Stimulated activated naive CD8-positive, alpha-beta T cell treated with anti-CD3 and anti-CD28 coated beads, Interleukin-15, Interleukin-2, amounts not matched to agents 100 U/mL and 50 U/mL, for 24 hours (primary cell): Measurements from ENCODE around the gene EYS.

Experiments
- ATAC-seq: fragments of 150-1000 bp; cut with Tn5 transposase; one replicate; pipeline ENCODE4 v1.10.0; 2021
- DNase-seq: peaks from one replicate; pipeline ENCODE4 v3.0.0; 2021

Gene EYS

DNA sequence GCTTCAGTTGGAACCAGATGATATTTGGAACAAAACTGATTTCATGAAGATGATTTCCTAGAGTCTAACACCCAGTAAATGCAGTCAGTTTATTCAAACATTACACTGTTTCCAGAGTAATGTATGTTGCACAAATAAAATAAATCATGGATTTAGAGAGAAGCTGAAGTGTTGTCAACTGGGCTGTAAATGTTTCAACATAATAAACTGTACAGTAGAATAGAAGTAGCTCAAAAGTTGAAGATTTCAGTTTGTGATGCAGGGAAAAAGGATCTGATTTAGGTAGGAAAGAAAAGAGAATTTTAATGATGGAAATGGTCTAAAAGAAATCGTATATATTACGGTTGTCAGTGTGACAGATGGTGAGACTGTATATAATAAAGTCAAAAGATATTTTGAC is 985.2 kb downstream of the EYS start:
- DNase-seq: no peak
- no peak for ATAC-seq

DNA sequence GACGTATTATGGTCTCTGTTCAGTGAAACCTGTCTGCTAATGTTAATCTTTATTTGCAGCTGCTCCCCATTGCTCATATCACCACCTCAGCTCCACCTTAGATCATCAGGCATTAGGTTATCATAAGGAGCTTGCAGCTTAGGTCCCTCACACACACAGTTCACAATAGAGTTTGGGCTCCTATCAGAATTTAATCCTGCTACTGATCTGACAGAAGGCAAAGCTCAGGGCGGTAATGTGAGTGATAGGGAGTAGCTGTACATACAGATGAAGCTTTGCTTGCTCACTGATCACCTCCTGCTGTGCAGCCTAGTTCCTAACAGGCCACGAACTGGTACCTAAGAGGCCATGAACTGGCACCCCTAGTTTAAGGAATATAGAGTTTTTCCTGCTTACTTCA is 989.7 kb downstream of the EYS start:
- ATAC-seq: no peak
- no peak for DNase-seq

DNA sequence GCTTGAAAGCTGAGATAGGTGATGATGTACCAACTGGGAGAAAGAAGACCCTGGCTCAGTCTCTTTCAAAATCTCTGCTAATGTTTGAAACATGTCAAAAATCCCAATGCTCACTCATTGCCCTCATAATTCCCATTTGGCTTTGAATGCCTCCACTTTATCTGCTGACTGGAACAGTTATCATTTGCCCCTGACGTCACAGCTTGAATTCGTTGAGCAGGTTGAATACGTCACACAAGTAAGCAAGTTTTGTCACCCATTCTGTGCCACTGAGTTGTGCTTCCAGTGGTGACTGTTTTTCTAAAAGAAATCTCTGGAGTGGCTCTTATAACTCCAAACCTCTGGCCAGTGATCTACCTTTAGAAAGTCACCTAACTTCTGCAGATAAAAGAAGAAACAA is 991.4 kb downstream of the EYS start:
- no peak for ATAC-seq
- DNase-seq: no peak

DNA sequence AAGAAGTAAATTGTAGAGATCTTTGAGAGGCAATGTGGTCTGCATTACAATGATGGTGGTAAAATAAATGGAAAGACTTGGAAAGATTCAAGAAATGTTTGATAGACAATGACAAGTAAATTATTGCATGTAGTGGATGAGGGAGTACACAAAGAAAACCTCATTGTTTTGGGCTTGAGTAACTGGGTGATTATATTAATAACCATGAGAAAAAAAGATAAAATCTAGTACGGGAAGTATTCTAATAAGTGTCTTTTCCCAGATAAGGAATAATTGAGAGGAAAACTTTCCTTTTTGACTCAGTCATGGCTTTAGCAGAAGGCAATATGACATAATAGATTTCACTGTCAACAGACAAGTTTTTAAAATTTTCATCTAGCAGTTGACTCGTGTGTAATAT is 993.0 kb downstream of the EYS start:
- ATAC-seq: no peak
- no peak for DNase-seq

DNA sequence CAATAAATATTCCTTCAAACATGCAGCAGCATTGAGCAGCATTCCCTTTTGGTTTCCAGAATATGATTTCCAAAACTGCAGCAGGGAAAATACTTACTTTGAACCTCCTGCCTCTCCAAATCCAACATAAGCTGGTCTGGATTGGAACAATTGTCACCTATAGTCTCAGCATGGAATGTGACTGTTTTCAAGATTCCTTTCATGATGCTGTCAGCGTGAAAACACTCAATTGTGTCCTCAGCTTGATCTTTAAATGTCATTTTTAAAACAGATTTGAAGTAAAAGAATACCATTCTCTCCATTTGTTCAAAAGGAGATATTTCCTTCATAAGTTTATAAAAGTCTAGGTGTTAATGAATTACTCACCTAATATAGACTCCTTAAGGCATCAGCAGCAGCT is 993.9 kb downstream of the EYS start:
- no peak for DNase-seq

DNA sequence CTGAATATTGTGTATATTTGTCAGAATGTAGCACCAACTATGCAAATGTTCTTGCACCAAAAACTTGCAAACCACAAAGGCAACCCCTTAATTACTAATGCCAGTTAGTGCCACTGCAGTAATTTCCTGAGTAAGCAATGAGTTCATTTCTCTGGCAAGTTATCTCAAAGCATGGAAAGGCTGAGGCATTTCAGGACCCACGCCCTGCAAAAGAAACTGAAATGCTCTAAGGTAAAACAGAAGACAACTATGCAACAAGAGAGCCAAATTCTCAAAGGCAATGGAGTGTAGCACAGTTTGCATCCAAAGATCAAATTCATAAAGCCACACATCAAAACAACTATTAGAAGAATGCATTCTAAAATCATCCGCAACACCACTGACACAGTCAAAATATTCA is 994.4 kb downstream of the EYS start:
- no peak for DNase-seq

More for the DNA sequence above, 993.9 kb downstream of the EYS start:
- ATAC-seq: no peak

GRCh38 chr6:64703922-64704321 is 1003.1 kb downstream of the EYS start:
- ATAC-seq: no peak

More for the DNA sequence above, 994.4 kb downstream of the EYS start:
- ATAC-seq: no peak

DNA sequence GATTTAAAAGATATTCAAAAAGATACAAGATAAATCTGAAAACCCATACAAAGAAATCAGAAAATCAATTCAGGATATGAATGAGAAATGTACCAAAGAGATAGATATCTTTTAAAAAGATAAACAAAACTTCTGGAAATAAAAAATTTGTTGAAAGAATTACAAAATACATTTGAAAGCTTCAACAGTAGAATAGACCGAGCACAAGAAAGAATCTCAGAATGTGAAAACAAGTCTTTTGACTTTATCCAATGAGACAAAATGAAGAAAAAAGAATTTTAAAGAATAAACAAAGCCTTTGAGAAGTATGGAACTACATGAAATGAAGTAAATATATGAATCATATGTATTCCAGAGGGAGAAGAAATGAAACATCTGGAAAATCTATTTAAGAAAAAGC is 1011.0 kb downstream of the EYS start:
- no peak for DNase-seq
- no peak for ATAC-seq

More at GRCh38 chr6:64703922-64704321, 1003.1 kb downstream of the EYS start:
- DNase-seq: no peak

- DNase-seq (no peak), ATAC-seq (no peak)
Observed at GRCh38 chr6:64694356-64694755, 1012.7 kb downstream of the EYS start.

- ATAC-seq: no peak
- no peak for DNase-seq
Observed at GRCh38 chr6:64691064-64691463, 1016.0 kb downstream of the EYS start.

- ATAC-seq (no peak), DNase-seq (no peak)
Observed at GRCh38 chr6:64685401-64685800, 1021.6 kb downstream of the EYS start.

GRCh38 chr6:64683682-64684081 is 1023.3 kb downstream of the EYS start:
- ATAC-seq (no peak), DNase-seq (no peak)

DNA sequence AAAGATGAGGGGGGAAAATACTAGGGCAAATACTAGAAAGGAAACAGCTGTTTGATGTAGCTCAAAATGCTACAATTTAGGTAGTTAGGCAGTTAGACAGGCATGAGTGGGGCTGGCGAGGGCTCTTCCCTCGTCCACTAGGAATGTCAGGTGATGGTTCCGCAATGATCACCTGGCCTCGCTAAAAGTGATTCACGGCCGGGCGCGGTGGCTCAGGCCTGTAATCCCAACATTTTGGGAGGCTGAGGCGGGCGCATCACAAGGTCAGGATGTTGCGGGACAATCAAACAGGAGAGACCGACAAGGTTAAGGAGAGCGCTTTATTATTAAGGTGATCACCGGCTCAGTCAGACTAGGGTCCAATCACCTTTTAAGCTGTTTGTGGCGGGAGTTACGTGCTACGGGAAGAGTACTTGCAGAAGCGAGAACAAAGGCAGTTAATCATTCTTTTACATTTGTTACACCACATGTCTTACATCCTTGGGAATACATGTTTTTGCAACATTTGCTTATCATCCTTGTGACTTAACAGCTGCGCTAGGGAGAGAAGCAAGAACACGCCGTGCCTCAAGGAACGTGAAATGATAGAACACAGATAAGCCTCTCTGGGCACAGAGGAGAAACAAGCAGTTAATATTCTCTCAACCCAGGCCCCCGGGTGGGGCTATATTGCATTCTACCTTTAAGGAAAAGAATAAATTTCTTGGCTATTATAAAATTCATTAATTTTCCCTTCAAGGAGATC is 1025.4 kb downstream of the EYS start:
- ATAC-seq (no peak), DNase-seq (no peak)

- no peak for DNase-seq
- no peak for ATAC-seq
Observed at GRCh38 chr6:64680446-64680845, 1026.6 kb downstream of the EYS start.

GRCh38 chr6:64679416-64679815 is 1027.6 kb downstream of the EYS start:
- DNase-seq: no peak
- ATAC-seq: no peak

- ATAC-seq (no peak), DNase-seq (no peak)
Observed at GRCh38 chr6:64672651-64673050, 1034.4 kb downstream of the EYS start.

DNA sequence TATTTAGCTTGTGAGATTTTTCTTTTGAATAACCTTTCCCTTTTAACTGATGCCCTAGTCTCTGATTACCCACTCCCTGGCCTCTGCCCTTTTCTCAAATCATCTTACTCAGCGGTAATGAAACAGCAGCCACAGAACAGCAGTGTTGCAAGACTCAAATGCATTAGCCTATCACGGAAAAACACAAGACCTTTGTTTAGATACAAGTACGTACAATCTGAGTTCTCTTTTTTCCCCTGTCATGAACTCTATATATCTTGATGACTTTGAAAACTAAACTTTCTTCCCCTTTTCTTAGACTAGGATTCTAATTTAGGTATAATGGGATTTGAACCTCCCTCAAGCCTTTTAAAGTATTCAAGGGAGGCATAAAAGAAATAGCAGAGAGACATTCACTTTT is 1034.9 kb downstream of the EYS start:
- DNase-seq: no peak

GRCh38 chr6:64665137-64665536 is 1041.9 kb downstream of the EYS start:
- ATAC-seq (no peak), DNase-seq (no peak)

More for the DNA sequence above, 1034.9 kb downstream of the EYS start:
- ATAC-seq: no peak

- DNase-seq (no peak), ATAC-seq (no peak)
Observed at GRCh38 chr6:64664480-64664879, 1042.5 kb downstream of the EYS start.

DNA sequence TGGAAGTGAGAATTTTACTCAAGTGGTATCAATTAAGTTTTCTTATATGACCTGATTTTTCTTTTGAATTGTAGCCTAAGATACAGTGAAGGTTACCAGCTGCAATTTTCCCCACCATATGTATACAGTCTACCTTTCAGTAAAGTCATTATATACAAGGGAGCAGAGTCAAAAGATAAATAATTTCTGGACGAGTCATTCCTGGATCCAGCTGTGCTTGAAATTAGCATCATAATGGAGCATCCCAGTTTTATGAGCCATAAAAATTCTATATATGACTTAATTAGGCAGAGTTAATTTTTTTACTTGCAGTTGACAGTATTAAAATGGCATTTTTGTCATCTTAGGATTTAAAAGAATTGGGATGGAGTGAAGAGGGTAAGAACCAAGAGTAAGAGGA is 1063.0 kb downstream of the EYS start:
- no peak for ATAC-seq

DNA sequence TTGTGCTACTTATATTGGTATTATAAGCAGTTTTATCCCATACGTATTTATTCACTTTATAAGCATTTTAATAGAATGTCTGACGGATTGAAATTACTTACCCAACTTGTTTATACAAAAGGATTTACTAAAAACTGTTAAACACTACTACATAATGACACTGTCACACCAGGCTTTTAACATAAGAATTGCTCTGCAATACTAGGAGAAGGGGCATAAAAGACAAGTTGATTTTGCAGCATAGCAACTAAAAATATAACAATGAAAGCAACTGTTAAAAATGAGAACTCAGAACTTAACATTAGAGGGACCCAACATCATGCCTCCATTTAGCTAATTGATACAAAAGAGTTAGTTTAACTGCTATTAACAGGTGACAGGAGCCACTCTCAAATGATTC is 1076.1 kb downstream of the EYS start:
- no peak for ATAC-seq
- DNase-seq: no peak

More for the DNA sequence above, 1063.0 kb downstream of the EYS start:
- no peak for DNase-seq

DNA sequence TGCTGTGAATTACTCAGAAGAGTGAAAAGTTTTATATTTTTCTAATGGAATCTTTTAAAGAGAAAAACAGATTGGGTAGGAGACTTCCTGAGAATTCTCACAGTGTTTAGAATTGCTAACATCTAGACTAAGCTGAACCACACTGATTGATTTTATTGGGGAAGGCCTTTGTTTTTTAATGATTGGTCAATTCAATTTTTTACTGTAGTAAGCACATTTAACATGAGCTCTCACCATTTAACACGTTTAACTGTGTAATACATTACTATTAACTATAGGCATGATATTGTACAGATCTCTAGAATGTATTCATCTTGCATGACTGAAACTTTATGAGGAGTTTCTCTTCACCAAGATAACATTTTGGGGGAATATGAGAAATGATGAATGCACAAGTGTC is 1084.1 kb downstream of the EYS start:
- DNase-seq (no peak), ATAC-seq (no peak)

DNA sequence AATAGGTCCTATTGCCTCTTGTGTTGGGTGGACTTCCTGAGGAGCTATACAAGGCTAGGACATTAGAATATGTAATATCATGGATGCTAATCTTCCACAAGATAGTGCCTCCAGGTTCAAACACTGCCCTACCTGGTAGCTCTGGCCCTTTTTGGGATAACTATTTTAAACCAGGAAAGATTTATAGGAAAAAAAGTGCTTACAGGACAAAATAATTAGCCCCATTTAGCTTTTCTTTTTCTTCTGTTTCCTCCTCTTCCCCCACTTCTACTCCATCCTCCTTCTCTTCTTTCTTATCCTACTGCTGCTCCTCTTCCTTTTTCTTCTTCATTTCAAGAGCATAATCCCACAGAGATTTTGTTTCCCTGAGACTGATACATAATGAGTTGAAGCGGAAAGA is 1104.0 kb downstream of the EYS start:
- no peak for ATAC-seq
- DNase-seq: no peak

DNA sequence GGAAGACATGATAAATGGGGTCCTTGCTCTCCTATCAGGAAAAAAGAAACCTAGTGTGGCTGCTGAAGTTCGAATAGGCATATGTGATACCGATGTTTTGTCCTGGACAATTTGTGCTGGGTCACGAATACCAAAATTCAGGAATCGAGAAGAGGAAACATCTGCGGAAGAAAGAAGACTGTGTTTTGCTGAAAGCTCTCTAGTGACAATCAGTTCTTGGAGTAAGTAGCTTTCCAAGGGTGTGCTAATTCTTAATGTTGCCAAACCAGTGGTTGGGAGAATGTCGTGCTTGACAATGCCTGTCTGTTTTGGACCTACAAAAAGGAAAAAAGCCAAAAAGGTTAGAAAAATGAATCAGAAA is 1115.4 kb downstream of the EYS start:
- ATAC-seq: no peak

More for the DNA sequence above, 1115.4 kb downstream of the EYS start:
- DNase-seq: no peak
